ENCODE measurements around the gene FRAS1.
"Not testable (repeated sequence)": the region's sequence is repeated elsewhere in the genome, so short reads cannot be mapped to it uniquely, and the experiment has no call there.

FRAS1 gene

GRCh38 chr4:78324625-78325024 lies 267.5 kb downstream of the FRAS1 start:
- no peak for DNase-seq (ENCODE audit: low read depth in 2 of 2)

GRCh38 chr4:78325271-78326157 lies 268.4 kb downstream of the FRAS1 start:
- DNase-seq (ENCODE audit: low read depth in 2 of 2) = no peak

GRCh38 chr4:78328591-78328990 lies 271.5 kb downstream of the FRAS1 start:
- DNase-seq (ENCODE audit: low read depth in 2 of 2) = not testable (repeated sequence)

- DNase-seq (ENCODE audit: low read depth in 2 of 2) = no peak
Measured at GRCh38 chr4:78331186-78331585, 274.1 kb downstream of the FRAS1 start.

GRCh38 chr4:78331965-78332364 lies 274.8 kb downstream of the FRAS1 start:
- no peak for DNase-seq (ENCODE audit: low read depth in 2 of 2)

- DNase-seq (ENCODE audit: low read depth in 2 of 2) = no peak
Measured at GRCh38 chr4:78332976-78333375, 275.9 kb downstream of the FRAS1 start.

- DNase-seq (ENCODE audit: low read depth in 2 of 2) = no peak
Measured at GRCh38 chr4:78336093-78336943, 279.2 kb downstream of the FRAS1 start.

GRCh38 chr4:78337244-78338020 lies 280.3 kb downstream of the FRAS1 start:
- DNase-seq (ENCODE audit: low read depth in 2 of 2) = no peak

GRCh38 chr4:78342125-78342524 lies 285.0 kb downstream of the FRAS1 start:
- DNase-seq (ENCODE audit: low read depth in 2 of 2) = no peak

- DNase-seq (ENCODE audit: low read depth in 2 of 2) = no peak
Measured at GRCh38 chr4:78343682-78344081, 286.6 kb downstream of the FRAS1 start.

- no peak for DNase-seq (ENCODE audit: low read depth in 2 of 2)
Measured at GRCh38 chr4:78345237-78345636, 288.1 kb downstream of the FRAS1 start.

- DNase-seq (ENCODE audit: low read depth in 2 of 2) = no peak
Measured at GRCh38 chr4:78346222-78346621, 289.1 kb downstream of the FRAS1 start.

GRCh38 chr4:78347527-78347926 lies 290.4 kb downstream of the FRAS1 start:
- DNase-seq (ENCODE audit: low read depth in 2 of 2) = no peak

GRCh38 chr4:78353921-78354320 lies 296.8 kb downstream of the FRAS1 start:
- no peak for DNase-seq (ENCODE audit: low read depth in 2 of 2)

GRCh38 chr4:78354782-78355181 lies 297.7 kb downstream of the FRAS1 start:
- no peak for DNase-seq (ENCODE audit: low read depth in 2 of 2)

- no peak for DNase-seq (ENCODE audit: low read depth in 2 of 2)
Measured at GRCh38 chr4:78355306-78355705, 298.2 kb downstream of the FRAS1 start.

GRCh38 chr4:78356251-78356786 lies 299.2 kb downstream of the FRAS1 start:
- no peak for DNase-seq (ENCODE audit: low read depth in 2 of 2)

GRCh38 chr4:78357122-78357521 lies 300.0 kb downstream of the FRAS1 start:
- no peak for DNase-seq (ENCODE audit: low read depth in 2 of 2)

GRCh38 chr4:78360466-78360865 lies 303.3 kb downstream of the FRAS1 start:
- no peak for DNase-seq (ENCODE audit: low read depth in 2 of 2)

GRCh38 chr4:78361621-78362120 lies 304.5 kb downstream of the FRAS1 start:
- DNase-seq (ENCODE audit: low read depth in 2 of 2) = no peak

GRCh38 chr4:78362310-78362709 lies 305.2 kb downstream of the FRAS1 start:
- no peak for DNase-seq (ENCODE audit: low read depth in 2 of 2)
